ENCODE results near the gene PALM.

PALM gene

GRCh38 chr19:718251-718951 is 9.7 kb downstream of the PALM start:
- H3K27ac ChIP-seq, result no peak overlapping the region
- TF ChIP-seq ZFX (IDR thresholded peaks at IDR 0.05), result no peak
- TF ChIP-seq CTCF (conservative IDR thresholded peaks at IDR 0.05), result no peak

- H3K27ac ChIP-seq, result no peak overlapping the region
- TF ChIP-seq CTCF (conservative IDR thresholded peaks at IDR 0.05), result no peak
- TF ChIP-seq ZFX (IDR thresholded peaks at IDR 0.05), result no peak
Observed at GRCh38 chr19:718991-719512, 10.3 kb downstream of the PALM start.

GRCh38 chr19:719636-720344 is 11.1 kb downstream of the PALM start:
- TF ChIP-seq ZFX (IDR thresholded peaks at IDR 0.05) (no peak), CTCF (conservative IDR thresholded peaks at IDR 0.05) (no peak)
- H3K27ac ChIP-seq, result no peak overlapping the region

GRCh38 chr19:720345-721160 is 11.8 kb downstream of the PALM start:
- H3K27ac ChIP-seq, result no peak overlapping the region
- no peak for TF ChIP-seq ZFX (IDR thresholded peaks at IDR 0.05)

GRCh38 chr19:722553-723101 is 13.9 kb downstream of the PALM start:
- no peak overlapping the region for H3K27ac ChIP-seq
- TF ChIP-seq ZFX (IDR thresholded peaks at IDR 0.05), result no peak
- TF ChIP-seq CTCF (conservative IDR thresholded peaks at IDR 0.05), result no peak

GRCh38 chr19:723247-723646 is 14.5 kb downstream of the PALM start:
- TF ChIP-seq ZFX (IDR thresholded peaks at IDR 0.05) (no peak), CTCF (conservative IDR thresholded peaks at IDR 0.05) (no peak)

GRCh38 chr19:723714-724113 is 15.0 kb downstream of the PALM start:
- TF ChIP-seq ZFX (IDR thresholded peaks at IDR 0.05) (no peak), CTCF (conservative IDR thresholded peaks at IDR 0.05) (no peak)
- no peak overlapping the region for H3K27ac ChIP-seq

More at GRCh38 chr19:723247-723646, 14.5 kb downstream of the PALM start:
- H3K27ac ChIP-seq, result no peak overlapping the region

Data from C4-2B (cell line).